UCSD-AML1 (cell line): ENCODE data around the gene HMOX1.
"Not testable (repeated sequence)": the region's sequence is repeated elsewhere in the genome, so short reads cannot be mapped to it uniquely, and the experiment has no call there.

Source experiments
- DNase-seq: peaks from one replicate; lab custom pipeline; 2025; ENCODE audit not compliant: unreplicated experiment; lab: John Stamatoyannopoulos, UW

The HMOX1 gene

GRCh38 chr22:35378621-35379020 lies 2.3 kb upstream of the HMOX1 start:
- DNase-seq: no peak

- DNase-seq: no peak
These were observed 1.5 kb upstream of the HMOX1 start for GRCh38 chr22:35379146-35379993.

- no peak for DNase-seq
These were observed 883 bp upstream of the HMOX1 start for GRCh38 chr22:35380013-35380412.

- no peak for DNase-seq
These were observed 621 bp downstream of the HMOX1 start for GRCh38 chr22:35381424-35382009.

GRCh38 chr22:35383679-35384071 lies 2.8 kb downstream of the HMOX1 start:
- no peak for DNase-seq

GRCh38 chr22:35384527-35384926 lies 3.6 kb downstream of the HMOX1 start:
- no peak for DNase-seq

- DNase-seq: no peak
These were observed 4.2 kb downstream of the HMOX1 start for GRCh38 chr22:35384975-35385588.

- no peak for DNase-seq
These were observed 5.9 kb downstream of the HMOX1 start for GRCh38 chr22:35386670-35387288.

GRCh38 chr22:35390933-35391332 lies 10.0 kb downstream of the HMOX1 start:
- no peak for DNase-seq

GRCh38 chr22:35392357-35392756 lies 11.5 kb downstream of the HMOX1 start:
- no peak for DNase-seq

GRCh38 chr22:35393116-35394010 lies 12.5 kb downstream of the HMOX1 start:
- no peak for DNase-seq

- DNase-seq: no peak
These were observed 13.1 kb downstream of the HMOX1 start for GRCh38 chr22:35394011-35394312.

- no peak for DNase-seq
These were observed 14.1 kb downstream of the HMOX1 start for GRCh38 chr22:35394810-35395563.

GRCh38 chr22:35396622-35397021 lies 15.7 kb downstream of the HMOX1 start:
- DNase-seq: not testable (repeated sequence)

- no peak for DNase-seq
These were observed 16.4 kb downstream of the HMOX1 start for GRCh38 chr22:35397095-35397904.

GRCh38 chr22:35398591-35398973 lies 17.7 kb downstream of the HMOX1 start:
- no peak for DNase-seq

- no peak for DNase-seq
These were observed 18.3 kb downstream of the HMOX1 start for GRCh38 chr22:35399114-35399677.

GRCh38 chr22:35399678-35400500 lies 19.0 kb downstream of the HMOX1 start, which contains the start of gene MCM5:
Gene MCM5 (plus strand): TSS chr22:35400140. CDS start chr22:35400439, 299 bp downstream.
- DNase-seq: peak; percentile 97
